H9 (cell line): ENCODE data around the gene ENG. TPM values are rescaled to one million over a fixed set of nuclear protein-coding genes. Genes with fewer than 3 reads are reported as not detected.
A peak's percentile ranks its signal among the peaks of the same experiment; 100 is the strongest.

Experiments
- DNase-seq: peaks from one replicate; pipeline ENCODE4 v3.0.0-alpha.2; 2017
- H2AFZ ChIP-seq: one replicate; pipeline ENCODE4 v1.6.1; 2013; ENCODE audit warnings: mild to moderate bottlenecking, low read length, control low read depth, moderate library complexity
- H2AK5ac ChIP-seq: 2 replicates; pipeline ENCODE4 v1.6.1; 2013; ENCODE audit warnings: low read length, control low read depth, mixed read lengths; ENCODE audit not compliant: insufficient read length
- H2BK120ac ChIP-seq: one replicate; pipeline ENCODE4 v1.6.1; 2013; ENCODE audit warnings: low read depth, mild to moderate bottlenecking, low read length, control low read depth, inconsistent platforms; ENCODE audit not compliant: poor library complexity, severe bottlenecking
- H2BK12ac ChIP-seq: 2 replicates; pipeline ENCODE4 v1.6.1; 2013; ENCODE audit warnings: low read length, control low read depth, mixed read lengths, low read depth; ENCODE audit not compliant: insufficient read length
- H2BK15ac ChIP-seq: 2 replicates; pipeline ENCODE4 v1.6.1; 2013; ENCODE audit warnings: low read depth, low read length, control low read depth
- H2BK20ac ChIP-seq: one replicate; pipeline ENCODE4 v1.6.1; 2013; ENCODE audit warnings: low read depth, mild to moderate bottlenecking, low read length, control low read depth, inconsistent platforms; ENCODE audit not compliant: poor library complexity, severe bottlenecking
- H2BK5ac ChIP-seq: 2 replicates; pipeline ENCODE4 v1.6.1; 2013; ENCODE audit warnings: low read length, control low read depth, mixed read lengths; ENCODE audit not compliant: insufficient read length
- H3K14ac ChIP-seq: 2 replicates; pipeline ENCODE4 v1.6.1; 2013; ENCODE audit warnings: low read length, control low read depth; ENCODE audit not compliant: insufficient read depth
- H3K18ac ChIP-seq: 2 replicates; pipeline ENCODE4 v1.6.1; 2013; ENCODE audit warnings: low read depth, mild to moderate bottlenecking, mixed read lengths, low read length, control low read depth; ENCODE audit not compliant: insufficient read length
- H3K23ac ChIP-seq: 2 replicates; pipeline ENCODE4 v1.6.1; 2013; ENCODE audit warnings: low read length, control low read depth, mixed read lengths, low read depth; ENCODE audit not compliant: insufficient read length
- H3K23me2 ChIP-seq: 2 replicates; pipeline ENCODE4 v1.6.1; 2013; ENCODE audit warnings: low read depth, mild to moderate bottlenecking, mixed read lengths, low read length, control low read depth; ENCODE audit not compliant: insufficient read length, poor library complexity, severe bottlenecking
- H3K27ac ChIP-seq: 2 replicates; pipeline ENCODE4 v1.5.1; 2013; ENCODE audit warnings: low read length, control low read depth, mixed read lengths, low read depth; ENCODE audit not compliant: insufficient read length
- H3K27me3 ChIP-seq: 2 replicates; pipeline ENCODE4 v1.6.1; 2013; ENCODE audit warnings: low read length, control low read depth, inconsistent platforms; ENCODE audit not compliant: insufficient read depth
- H3K4ac ChIP-seq: 2 replicates; pipeline ENCODE4 v1.6.1; 2013; ENCODE audit warnings: low read depth, mild to moderate bottlenecking, control low read depth, inconsistent platforms, low read length, moderate library complexity
- H3K4me1 ChIP-seq: 2 replicates; pipeline ENCODE4 v1.6.1; 2013; ENCODE audit warnings: low read length, control low read depth, inconsistent platforms; ENCODE audit not compliant: insufficient read depth
- H3K4me2 ChIP-seq: 2 replicates; pipeline ENCODE4 v1.6.1; 2013; ENCODE audit warnings: low read length, control low read depth, mixed read lengths; ENCODE audit not compliant: insufficient read length, insufficient read depth
- H3K56ac ChIP-seq: 2 replicates; pipeline ENCODE4 v1.6.1; 2013; ENCODE audit warnings: low read depth, mild to moderate bottlenecking, mixed read lengths, low read length, control low read depth; ENCODE audit not compliant: insufficient read length
- H3K79me1 ChIP-seq: 2 replicates; pipeline ENCODE4 v1.6.1; 2013; ENCODE audit warnings: low read depth, mild to moderate bottlenecking, moderate library complexity, low read length, control low read depth, inconsistent platforms; ENCODE audit not compliant: insufficient read depth, poor library complexity, severe bottlenecking
- H3K79me2 ChIP-seq: 2 replicates; pipeline ENCODE4 v1.6.1; 2013; ENCODE audit warnings: low read length, control low read depth, inconsistent platforms; ENCODE audit not compliant: insufficient read depth
- H3K9ac ChIP-seq: 2 replicates; pipeline ENCODE4 v1.6.1; 2013; ENCODE audit warnings: low read length, control low read depth, mixed read lengths; ENCODE audit not compliant: insufficient read length; ENCODE audit errors: extremely low read depth
- H3K9me3 ChIP-seq: one replicate; pipeline ENCODE4 v1.6.1; 2013; ENCODE audit warnings: low read depth, low read length, inconsistent platforms; ENCODE audit not compliant: control insufficient read depth
- H3T11ph ChIP-seq: one replicate; pipeline ENCODE4 v1.6.1; 2013; ENCODE audit warnings: mild to moderate bottlenecking, low read length, control low read depth, inconsistent platforms
- H4K20me1 ChIP-seq: one replicate; pipeline ENCODE4 v1.6.1; 2013; ENCODE audit not compliant: control insufficient read depth, insufficient read length, insufficient read depth
- H4K5ac ChIP-seq: 2 replicates; pipeline ENCODE4 v1.6.1; 2013; ENCODE audit warnings: low read depth, mild to moderate bottlenecking, mixed read lengths, low read length, control low read depth; ENCODE audit not compliant: insufficient read length
- H4K8ac ChIP-seq: replicated peaks from 2 replicates; pipeline ENCODE4 v1.6.1; 2013; ENCODE audit warnings: low read length, control low read depth, mixed read lengths, low read depth; ENCODE audit not compliant: insufficient read length
- H4K91ac ChIP-seq: 2 replicates; pipeline ENCODE4 v1.6.1; 2013; ENCODE audit warnings: low read depth, mild to moderate bottlenecking, moderate library complexity, mixed read lengths, low read length, control low read depth; ENCODE audit not compliant: insufficient read length
- H3K27ac Mint-ChIP-seq, 3 experiments: 2 replicates in 2 of 3; 3 replicates in 1 of 3; pipeline ENCODE4 v1.8.0; 2020 to 2021; ENCODE audit warnings: mixed read lengths in 3 of 3, mild to moderate bottlenecking in 1 of 3, moderate library complexity in 1 of 3
- H3K27me3 Mint-ChIP-seq: 2 replicates; pipeline ENCODE4 v1.8.0; 2021; ENCODE audit warnings: low read depth, mild to moderate bottlenecking, moderate library complexity, mixed read lengths
- H3K36me3 Mint-ChIP-seq, 3 experiments: 2 replicates in 2 of 3; 3 replicates in 1 of 3; pipeline ENCODE4 v1.8.0; 2020 to 2021; ENCODE audit warnings: low read depth in 3 of 3, mixed read lengths in 3 of 3; ENCODE audit not compliant: insufficient read depth in 1 of 3
- H3K4me1 Mint-ChIP-seq, 2 experiments: 2 replicates each; pipeline ENCODE4 v1.8.0; 2020; ENCODE audit warnings: mixed read lengths in 2 of 2
- H3K4me3 Mint-ChIP-seq, 2 experiments: 2 replicates in 1 of 2; 3 replicates in 1 of 2; pipeline ENCODE4 v1.8.0; 2020 to 2021; ENCODE audit warnings: mild to moderate bottlenecking in 2 of 2, mixed read lengths in 2 of 2, moderate library complexity in 1 of 2
- H3K9me3 Mint-ChIP-seq, 2 experiments: 2 replicates in 1 of 2; 3 replicates in 1 of 2; pipeline ENCODE4 v1.8.0; 2020; ENCODE audit warnings: mild to moderate bottlenecking in 2 of 2, mixed read lengths in 2 of 2, moderate library complexity in 1 of 2
- CTCF ChIP-seq: fragments of 200-600 bp; sonication (generic); conservative IDR thresholded peaks from 3 replicates; pipeline ENCODE4 v1.8.0; 2021; ENCODE audit warnings: antibody characterized with exemption, mild to moderate bottlenecking
- WGBS: extraction: QIAGEN DNeasy Blood & Tissue Kit; methylation state at CpG from one replicate; pipeline ENCODE4 v1.1.7; 2013; ENCODE audit warnings: missing lambda C conversion rate, low lambda C conversion rate, mixed read lengths; ENCODE audit not compliant: insufficient read length; ENCODE audit errors: extremely low coverage; 5-methylcytosine and 5-hydroxymethylcytosine counted together
- total RNA-seq: library from RNA; stranded (reverse); gene quantifications from 2 replicates; pipeline ENCODE4 v1.2.1, GENCODE V29; 2021

ENG gene
- total RNA-seq, 1 experiment from 2014 or later = 2.1 TPM

DNA sequence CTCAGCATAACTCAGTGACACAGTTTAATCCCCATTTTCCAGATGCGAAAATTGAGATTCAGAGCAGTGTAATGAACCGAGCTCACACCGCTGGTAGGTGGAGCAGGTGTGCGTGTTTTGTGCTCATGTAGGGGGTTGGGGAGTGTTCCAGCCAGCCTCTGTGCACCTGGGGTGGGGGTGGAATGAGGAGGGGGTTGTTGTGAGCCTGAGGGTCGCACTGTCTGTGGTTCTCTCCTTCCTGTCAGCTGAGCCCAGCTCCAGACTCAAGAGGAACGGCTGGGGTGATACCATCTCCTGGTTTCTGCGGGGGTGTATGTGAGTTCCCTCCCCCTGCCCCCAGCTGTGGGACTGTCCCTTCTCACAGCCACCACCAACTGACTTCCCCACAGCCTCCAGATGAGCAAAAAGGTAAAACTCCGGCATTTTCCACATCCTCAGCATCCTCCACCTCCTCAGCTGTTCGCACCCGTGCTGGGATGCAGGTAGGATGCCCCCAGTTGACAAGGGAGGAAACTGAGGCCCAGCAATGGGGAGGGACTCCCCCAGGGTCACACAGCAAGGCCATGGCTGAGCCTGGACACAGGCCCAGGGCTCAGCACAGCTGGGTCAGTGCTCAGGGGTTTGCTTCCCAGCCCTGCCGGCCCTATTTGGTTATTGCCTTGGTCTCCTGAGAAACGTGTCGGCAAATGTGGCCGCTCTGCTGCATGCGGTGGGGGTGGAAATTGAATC, 78.1 kb downstream of the ENG start:
- Histone ChIP-seq H3K14ac (no peak overlapping the region), H3K79me2 (no peaks in the 10 kb centered on the region), H3K27me3 (no peaks in the 10 kb centered on the region; the same call in 1 of the 2 replicates), H3T11ph (no peak overlapping the region), H3K18ac (peak overlapping the region; percentile 77), H2BK20ac (no peak overlapping the region), H3K4ac (no peak overlapping the region), H3K27ac (no peak overlapping the region), H3K23ac (no peak overlapping the region), H3K9me3 (no peaks in the 10 kb centered on the region), H4K5ac (no peak overlapping the region), H4K91ac (no peak overlapping the region), H4K8ac (no peak overlapping the region), H2AK5ac (no peak overlapping the region), H2BK120ac (no peak overlapping the region), H3K9ac (no peak overlapping the region), H3K4me1 (no peaks in the 10 kb centered on the region; the same call in 1 of the 2 replicates), H2BK12ac (no peak overlapping the region), H3K56ac (no peak overlapping the region), H2BK15ac (no peak overlapping the region), H3K4me2 (peak overlapping the region; percentile 29), H3K79me1 (no peaks in the 10 kb centered on the region), H4K20me1 (no peaks in the 10 kb centered on the region), H2AFZ (no peak overlapping the region), H2BK5ac (no peak overlapping the region), H3K23me2 (peaks cover 2% of the 10 kb centered on the region)
- Mint-ChIP-seq H3K27ac (no peak overlapping the region; a peak in 1 of 7 replicates), H3K4me1 (peaks cover 11 to 30% of the 10 kb centered on the region in 2 experiments), H3K36me3 (no peaks in the 10 kb centered on the region), H3K27me3 (no peaks in the 10 kb centered on the region), H3K9me3 (no peaks in the 10 kb centered on the region), H3K4me3 (peak overlapping the region in 1 of 2 experiments; percentile 18; a peak in 1 of 5 replicates)
- no peak for DNase-seq
- TF ChIP-seq CTCF = no peak
- no CpG with 5 or more reads among the region's 15 CpGs for WGBS
